GM18951 (cell line): ENCODE measurements around the gene CRNKL1.
"Not testable (repeated sequence)": the region's sequence is repeated elsewhere in the genome, so short reads cannot be mapped to it uniquely, and the experiment has no call there.

ENCODE experiments used
- POLR2A ChIP-seq: IDR thresholded peaks from 4 replicates; pipeline ENCODE4 v1.6.1; 2011; ENCODE audit warnings: mild to moderate bottlenecking; ENCODE audit not compliant: insufficient read length, insufficient read depth; ENCODE audit errors: extremely low read depth
- in situ Hi-C: fragments of 300-500 bp; cut with MboI; formaldehyde crosslinking; loops from one replicate; pipeline ENCODE4 v1.12.0; 2022; ENCODE audit warnings: low sequenced_read_pairs, mixed read lengths, inconsistent platforms; ENCODE audit not compliant: unreplicated experiment

Gene CRNKL1

GRCh38 chr20:20010639-20011500 lies 41.4 kb downstream of the CRNKL1 start:
- TF ChIP-seq POLR2A: no peak
- in situ Hi-C loops: no loop called here

GRCh38 chr20:20009784-20010253 lies 42.4 kb downstream of the CRNKL1 start:
- in situ Hi-C loops: no loop called here
- TF ChIP-seq POLR2A: no peak

GRCh38 chr20:20005342-20005741 lies 46.9 kb downstream of the CRNKL1 start:
- in situ Hi-C loops: no loop called here
- TF ChIP-seq POLR2A: no peak

- in situ Hi-C loops: not testable (repeated sequence)
These were observed 48.3 kb downstream of the CRNKL1 start for GRCh38 chr20:20003955-20004322.

- in situ Hi-C loops: no loop called here
- TF ChIP-seq POLR2A: no peak
These were observed 49.0 kb downstream of the CRNKL1 start for GRCh38 chr20:20003031-20003954.

DNA sequence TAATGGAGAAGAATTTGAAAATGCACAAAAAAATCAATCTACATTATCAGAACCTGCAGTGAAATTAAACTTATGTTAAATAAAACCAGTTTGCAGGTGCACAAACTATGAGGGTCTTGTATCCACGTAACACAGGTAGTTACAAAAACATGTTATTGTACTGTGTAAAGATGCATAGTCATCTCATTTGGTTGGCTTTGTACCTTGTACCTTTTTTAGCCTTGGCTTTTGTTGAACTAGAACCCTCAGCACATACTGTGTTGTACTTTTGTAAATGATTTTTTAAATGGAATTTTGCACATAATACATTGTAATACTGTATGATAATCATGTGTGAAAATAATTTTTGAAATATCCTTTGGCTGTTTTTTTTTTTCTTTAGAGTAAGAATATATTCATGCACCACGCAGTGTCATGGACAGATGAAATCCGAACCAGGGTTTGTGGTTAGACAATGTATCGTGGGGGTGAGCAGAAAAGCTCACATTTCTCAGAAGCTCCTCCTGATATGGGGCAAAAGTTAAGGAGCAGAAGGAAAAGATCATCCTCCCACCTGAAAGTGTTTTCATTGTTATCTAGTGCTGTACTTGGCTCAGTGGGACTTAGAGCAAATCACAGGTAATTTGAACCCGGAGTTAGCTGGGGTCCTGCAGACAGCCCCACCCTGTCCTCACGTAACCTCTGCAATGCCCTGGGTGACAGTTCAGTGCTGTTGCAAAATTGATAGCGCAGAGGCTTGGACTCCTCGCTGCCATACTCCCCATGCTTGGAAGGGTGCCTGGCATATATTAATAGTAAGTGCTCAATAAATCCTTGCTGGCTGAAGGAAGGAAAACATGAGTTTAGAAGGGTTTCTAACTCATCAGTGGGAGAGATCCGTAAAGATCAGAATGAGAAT lies 49.9 kb downstream of the CRNKL1 start:
- in situ Hi-C loops: no loop called here
- no peak for TF ChIP-seq POLR2A

DNA sequence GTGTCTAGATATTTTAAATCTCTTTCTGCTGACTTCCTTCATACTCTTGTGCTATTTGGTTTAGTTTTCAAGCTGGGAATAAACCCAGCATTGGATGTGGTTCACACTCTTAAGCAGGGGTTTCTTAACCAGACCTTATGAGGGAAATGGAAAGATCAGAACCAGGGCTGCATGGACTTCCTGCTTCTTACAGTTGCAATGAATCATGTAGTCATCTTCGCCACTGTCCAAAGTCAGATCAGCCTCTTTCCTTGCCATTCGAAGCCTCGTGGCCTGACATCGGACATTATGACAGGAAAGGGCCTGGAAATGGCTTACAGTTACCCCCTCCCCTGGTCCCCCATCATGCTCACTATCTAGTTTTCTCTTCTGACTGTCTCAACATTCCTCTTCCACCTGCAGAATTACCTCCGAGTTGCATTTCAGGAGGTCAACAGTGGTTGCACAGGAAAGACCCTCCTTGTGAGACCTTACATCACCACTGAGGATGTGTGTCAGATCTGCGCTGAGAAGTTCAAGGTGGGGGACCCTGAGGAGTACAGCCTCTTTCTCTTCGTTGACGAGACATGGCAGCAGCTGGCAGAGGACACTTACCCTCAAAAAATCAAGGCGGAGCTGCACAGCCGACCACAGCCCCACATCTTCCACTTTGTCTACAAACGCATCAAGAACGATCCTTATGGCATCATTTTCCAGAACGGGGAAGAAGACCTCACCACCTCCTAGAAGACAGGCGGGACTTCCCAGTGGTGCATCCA lies 51.9 kb downstream of the CRNKL1 start:
- in situ Hi-C loops: no loop called here
- no peak for TF ChIP-seq POLR2A

GRCh38 chr20:19998990-19999705 lies 53.1 kb downstream of the CRNKL1 start:
- in situ Hi-C loops: loop anchor here (25.0 kb wide), 1 partner anchor 212 kb away; no protein-coding TSS in a partner anchor

DNA sequence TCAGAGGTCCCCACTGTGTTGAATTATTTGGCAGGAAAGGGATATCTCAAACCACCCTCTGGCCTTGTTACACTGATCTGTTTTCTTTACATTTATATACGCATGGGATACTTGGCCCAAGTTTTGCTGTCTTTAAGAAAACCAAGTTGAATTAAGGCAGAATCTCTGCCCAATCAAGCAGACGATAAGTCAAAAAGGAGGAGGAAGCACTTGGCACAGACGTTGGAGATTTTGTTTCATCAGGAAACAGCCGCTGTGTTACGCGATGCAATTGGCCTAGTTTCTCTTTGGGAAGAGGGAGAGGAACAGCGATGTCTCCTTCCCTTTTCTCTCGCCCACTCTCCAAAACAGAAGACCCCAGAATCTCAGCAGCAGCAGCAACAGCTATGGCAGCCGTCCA lies 55.3 kb downstream of the CRNKL1 start:
- in situ Hi-C loops: loop anchor here (25.0 kb wide), 1 partner anchor 210 kb away; no protein-coding TSS in a partner anchor
- no peak for TF ChIP-seq POLR2A

More at GRCh38 chr20:19998990-19999705, 53.1 kb downstream of the CRNKL1 start:
- no peak for TF ChIP-seq POLR2A

DNA sequence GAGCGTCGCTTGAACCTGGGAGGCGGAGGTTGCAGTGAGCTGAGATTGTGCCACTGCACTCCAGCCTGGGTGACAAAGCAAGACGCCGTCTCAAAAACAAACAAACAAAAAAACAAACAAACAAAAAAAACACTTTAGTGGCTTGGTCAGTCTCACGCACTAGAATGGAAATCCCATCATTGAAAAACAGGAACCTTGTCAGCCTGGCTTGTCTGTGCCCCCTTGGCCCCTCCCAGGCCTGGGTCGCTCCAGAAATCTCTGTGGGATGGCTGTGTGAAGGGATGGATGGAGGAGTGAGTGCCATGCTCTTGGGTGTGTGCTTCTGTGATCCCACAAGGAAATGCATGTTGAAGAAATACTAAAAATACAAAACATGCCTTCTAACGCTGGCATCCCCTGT lies 56.0 kb downstream of the CRNKL1 start:
- no peak for TF ChIP-seq POLR2A
- in situ Hi-C loops: loop anchor here (25.0 kb wide), 1 partner anchor 209 kb away; no protein-coding TSS in a partner anchor

- TF ChIP-seq POLR2A: no peak
- in situ Hi-C loops: loop anchor here (25.0 kb wide), 1 partner anchor 208 kb away; no protein-coding TSS in a partner anchor
These were observed 56.9 kb downstream of the CRNKL1 start for GRCh38 chr20:19995220-19995863.
